Umbilical cord (tissue), 2 donors: ENCODE measurements around the gene GPR171. TPM values are rescaled to one million over a fixed set of nuclear protein-coding genes. Genes with fewer than 3 reads are reported as not detected.

ENCODE experiments used
- DNase-seq: peaks from one replicate; pipeline ENCODE4 v3.0.0-alpha.2; 2015; ENCODE audit warnings: low spot score
- total RNA-seq: library from RNA; depleted of rRNA; stranded (reverse); fragments of >200 nt; gene quantifications from one replicate; pipeline ENCODE4 v1.2.3, GENCODE V29; 2014; ENCODE audit warnings: low replicate concordance; ENCODE audit not compliant: insufficient read depth

GPR171 gene
- total RNA-seq, 1 donor from 2014 or later: 3.6 TPM

DNA sequence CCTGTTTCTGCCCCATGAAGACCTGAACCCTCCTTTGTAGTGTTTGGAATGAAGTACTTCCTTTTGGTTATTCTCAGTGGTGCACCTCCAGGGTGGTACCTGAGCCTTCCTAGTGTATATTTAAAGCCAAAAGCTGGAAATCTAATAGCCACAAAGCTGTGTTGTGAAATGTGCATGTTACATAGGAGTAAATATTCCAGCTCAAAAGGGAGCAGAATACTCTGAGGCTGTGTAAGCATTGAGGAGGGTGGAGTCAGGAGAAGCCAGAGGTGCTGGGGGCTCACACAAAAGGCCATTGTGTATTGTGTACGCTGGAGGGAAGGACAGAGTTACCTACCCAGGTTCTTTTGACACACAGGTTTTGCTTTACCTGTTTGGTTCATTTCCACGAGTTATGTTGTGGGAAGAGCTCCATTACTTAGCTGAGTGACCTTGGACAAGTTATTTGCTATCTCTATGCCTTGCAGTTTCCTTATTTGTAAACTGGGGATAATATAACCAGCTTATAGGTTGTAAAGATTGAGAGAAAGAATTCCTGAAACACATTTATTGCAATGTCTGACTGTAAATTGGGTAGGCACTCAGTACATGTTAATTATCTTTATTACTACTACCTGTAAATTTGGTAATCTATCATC is 24.7 kb downstream of the GPR171 start:
- DNase-seq: no peak

DNA sequence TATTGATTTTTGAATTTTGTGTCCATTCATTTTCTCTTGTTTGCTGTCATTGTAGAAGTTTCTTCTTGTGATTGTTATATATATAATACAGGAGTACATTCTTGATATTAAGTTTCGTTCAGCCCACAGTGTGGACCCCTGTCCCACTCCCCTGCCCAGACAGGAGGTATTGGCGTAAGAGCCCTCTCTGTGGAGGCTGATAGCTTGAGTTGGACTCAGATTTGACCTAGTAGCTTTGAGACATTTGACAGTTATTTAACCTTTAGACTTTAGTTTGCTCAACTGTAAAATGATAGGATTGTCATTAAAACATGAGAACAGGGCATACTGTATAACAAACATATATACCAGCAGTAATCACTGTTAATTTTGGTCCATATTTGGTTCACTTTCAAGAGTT is 27.1 kb downstream of the GPR171 start:
- DNase-seq: no peak

DNA sequence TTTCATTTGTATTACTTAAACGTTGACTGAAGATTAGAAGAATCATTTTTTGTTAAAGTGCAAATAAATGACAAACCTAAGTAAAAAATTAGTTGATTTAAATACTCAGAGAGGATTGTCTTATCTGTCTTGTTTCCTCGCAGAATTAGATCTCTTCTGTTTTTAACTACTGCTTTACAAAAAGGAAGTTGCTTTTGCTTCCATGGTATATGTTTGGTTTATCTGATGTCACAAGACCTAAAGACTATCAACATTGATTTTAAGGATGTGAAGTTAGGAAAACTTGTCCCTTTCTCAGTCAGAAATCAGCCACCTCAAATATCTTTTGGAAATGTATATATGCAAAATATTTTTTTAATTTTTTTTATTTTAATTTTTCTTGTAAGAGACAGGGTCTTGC is 28.7 kb downstream of the GPR171 start:
- DNase-seq: no peak

DNA sequence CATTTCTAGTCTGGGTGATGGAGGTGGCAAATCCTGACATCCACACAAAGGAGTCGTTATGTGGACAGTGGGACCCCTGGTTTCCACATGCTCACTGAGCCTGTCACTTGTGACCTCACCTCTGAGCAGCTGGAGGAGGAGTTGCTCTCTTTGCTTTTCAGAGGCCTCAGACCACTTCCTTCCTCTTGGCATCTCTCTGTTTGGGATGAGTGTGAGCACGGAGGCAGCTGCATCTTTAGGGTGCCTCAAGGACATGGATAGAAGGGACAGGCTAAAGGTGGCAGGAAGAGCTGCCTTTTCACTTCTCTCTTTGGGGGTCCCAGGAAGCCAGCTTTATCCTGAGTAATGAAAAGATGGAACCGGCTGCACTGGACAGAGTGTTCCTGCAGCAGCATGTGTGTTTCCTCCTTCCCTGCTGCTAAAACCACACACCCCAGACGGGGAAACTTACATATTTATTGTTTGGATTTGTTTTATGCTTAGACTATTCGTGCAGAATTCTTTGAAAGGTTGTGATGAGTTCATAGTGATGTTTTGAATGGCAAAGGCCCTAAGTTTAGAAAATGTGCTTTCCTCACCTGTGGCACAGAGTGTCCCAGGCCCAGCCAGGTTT is 31.8 kb downstream of the GPR171 start:
- DNase-seq: no peak

DNA sequence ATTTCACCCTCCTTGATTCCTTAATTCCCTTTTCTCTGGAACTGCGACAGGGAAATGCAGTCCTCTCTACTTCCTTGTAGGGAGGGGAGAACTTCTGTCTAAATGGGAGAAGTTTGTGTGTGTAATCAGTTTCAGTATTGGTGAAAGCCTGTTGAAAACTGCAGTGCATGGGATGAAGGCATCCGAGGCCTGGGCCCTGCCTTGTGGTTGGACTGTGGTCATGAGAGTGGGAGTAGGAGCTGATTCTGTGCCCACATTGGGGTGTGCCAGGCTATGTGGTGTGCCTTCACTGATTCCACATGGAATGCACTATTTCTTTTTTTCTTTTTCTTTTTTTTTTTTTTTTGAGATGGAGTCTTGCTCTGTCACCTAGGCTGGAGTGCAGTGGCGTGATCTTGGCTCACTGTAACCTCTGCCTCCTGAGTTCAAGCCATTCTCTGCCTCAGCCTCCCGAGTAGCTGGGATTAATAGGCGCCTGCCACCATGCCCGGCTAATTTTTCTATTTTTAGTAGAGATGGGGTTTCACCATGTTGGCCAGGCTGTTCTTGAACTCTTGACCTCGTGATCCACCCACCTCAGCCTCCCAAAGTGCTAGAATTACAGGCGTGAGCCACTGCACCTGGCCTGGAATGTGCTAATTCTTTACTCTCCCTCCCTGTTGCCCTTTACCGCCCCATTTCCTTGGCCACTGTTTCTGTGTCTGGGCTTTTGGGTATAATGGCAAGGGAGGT is 32.9 kb downstream of the GPR171 start:
- DNase-seq: peak; percentile 25

- DNase-seq: no peak
These were observed 33.6 kb downstream of the GPR171 start for GRCh38 chr3:151169262-151169947.

DNA sequence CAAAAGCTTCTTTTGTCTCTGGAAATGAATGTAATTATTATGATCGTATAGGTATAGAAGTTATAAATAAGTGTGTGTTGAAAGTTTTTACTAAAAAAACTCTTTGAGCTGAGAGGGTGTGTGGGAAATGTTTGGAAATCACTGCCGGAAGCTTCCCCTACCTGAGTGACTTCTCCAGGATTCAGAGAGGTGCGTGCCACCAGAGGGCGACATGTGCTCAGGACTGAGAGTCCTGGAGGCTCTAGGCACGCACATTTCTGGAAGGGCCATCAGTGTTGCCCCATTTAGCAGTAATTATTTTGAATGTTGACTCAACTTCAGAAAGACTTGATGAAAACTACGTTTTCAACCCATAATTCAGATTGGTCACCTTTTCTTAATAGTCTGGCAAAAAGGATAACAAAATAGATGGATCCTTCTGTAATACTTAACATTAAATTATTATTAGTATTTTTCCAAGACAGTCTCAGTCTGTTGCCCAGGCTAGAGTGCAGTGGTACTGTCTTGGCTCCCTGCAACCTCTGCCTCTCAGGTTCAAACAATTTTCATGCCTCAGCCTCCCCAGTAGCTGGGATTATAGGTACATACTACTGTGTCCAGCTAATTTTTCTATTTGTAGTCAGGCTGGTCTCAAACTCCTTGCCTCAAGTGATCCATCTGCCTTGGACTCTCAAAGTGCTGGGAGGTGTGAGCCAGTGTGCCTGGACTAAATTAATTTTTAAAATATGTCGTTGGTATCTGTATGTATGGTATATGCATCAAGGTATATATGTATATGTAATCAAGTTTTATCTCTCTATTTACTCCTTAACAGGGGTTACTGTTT is 34.5 kb downstream of the GPR171 start:
- peak; percentile 72 for DNase-seq

- no peak for DNase-seq
These were observed 36.9 kb downstream of the GPR171 start for GRCh38 chr3:151166161-151166560.

- DNase-seq: no peak
These were observed 37.8 kb downstream of the GPR171 start for GRCh38 chr3:151165226-151165625.

GRCh38 chr3:151159806-151160205 is 43.2 kb downstream of the GPR171 start:
- DNase-seq: no peak

- peak; percentile 41 for DNase-seq
These were observed 46.3 kb downstream of the GPR171 start for GRCh38 chr3:151156618-151157216.

GRCh38 chr3:151155409-151156128 is 47.4 kb downstream of the GPR171 start:
- no peak for DNase-seq

- DNase-seq: no peak
These were observed 48.5 kb downstream of the GPR171 start for GRCh38 chr3:151154566-151154965.

GRCh38 chr3:151152455-151153079 is 50.4 kb downstream of the GPR171 start:
- DNase-seq: no peak

Other genes starting within 250 kb of the GPR171 start
- gene CLRN1, start 230.5 kb downstream of the GPR171 start, total RNA-seq: 3.4 TPM
- gene MED12L, start 117.6 kb downstream of the GPR171 start, total RNA-seq: 2.2 TPM
- 8.9 TPM for gene P2RY14, start 75.3 kb upstream of the GPR171 start, total RNA-seq
- gene GPR87, start 113.6 kb upstream of the GPR171 start, total RNA-seq: 4.1 TPM
- gene P2RY13, start 126.3 kb upstream of the GPR171 start, total RNA-seq: 5.5 TPM
- 8.9 TPM for gene P2RY12, start 181.5 kb upstream of the GPR171 start, total RNA-seq